ENCODE data around the gene TMEM213. TPM values are rescaled to one million over a fixed set of nuclear protein-coding genes. Genes with fewer than 3 reads are reported as not detected.

Gene TMEM213
- polyA plus RNA-seq, 1 donor from 2014 or later, result not detected

GRCh38 chr7:138842111-138842510 is 44.3 kb downstream of the TMEM213 start:
- Histone ChIP-seq H3K4me3 (ENCODE audit: low read length) (no peak overlapping the region), H3K9ac (ENCODE audit: low read length) (no peak overlapping the region), H3K27ac (ENCODE audit: low read length) (no peak overlapping the region), H3K4me2 (ENCODE audit: low read length) (no peak overlapping the region), H4K20me1 (ENCODE audit: insufficient read depth) (no peaks in the 10 kb centered on the region), H3K9me3 (ENCODE audit: low read length) (no peaks in the 10 kb centered on the region), H3F3A (ENCODE audit: insufficient read depth, low read length, poor library complexity, severe bottlenecking) (no peaks in the 10 kb centered on the region), H3K79me2 (replicated peaks; ENCODE audit: insufficient read depth, low read length) (no peaks in the 10 kb centered on the region), H3K9me2 (ENCODE audit: insufficient read depth, low read length) (no peaks in the 10 kb centered on the region), H3K27me3 (ENCODE audit: insufficient read depth, low read depth, low read length) (no peaks in the 10 kb centered on the region), H3K36me3 (ENCODE audit: insufficient read depth, low read length) (peaks cover 5% of the 10 kb centered on the region), H2AFZ (ENCODE audit: low read depth, low read length) (no peak overlapping the region)
- TF ChIP-seq CTCF (IDR thresholded peaks at IDR 0.05; ENCODE audit: poor library complexity, severe bottlenecking), result no peak
- no peak for TF ChIP-seq EZH2 (IDR thresholded peaks at IDR 0.05; ENCODE audit: borderline replicate concordance, insufficient read depth, low read length, poor library complexity, severe bottlenecking)
- no peak for TF ChIP-seq SMC3 (conservative IDR thresholded peaks at IDR 0.05; ENCODE audit: poor library complexity)
- TF ChIP-seq RAD21 (conservative IDR thresholded peaks at IDR 0.05), result no peak
- TF ChIP-seq POLR2AphosphoS5 (IDR thresholded peaks at IDR 0.05), result no peak
- no peak for TF ChIP-seq MXI1 (conservative IDR thresholded peaks at IDR 0.05; ENCODE audit: poor library complexity, severe bottlenecking)

DNA sequence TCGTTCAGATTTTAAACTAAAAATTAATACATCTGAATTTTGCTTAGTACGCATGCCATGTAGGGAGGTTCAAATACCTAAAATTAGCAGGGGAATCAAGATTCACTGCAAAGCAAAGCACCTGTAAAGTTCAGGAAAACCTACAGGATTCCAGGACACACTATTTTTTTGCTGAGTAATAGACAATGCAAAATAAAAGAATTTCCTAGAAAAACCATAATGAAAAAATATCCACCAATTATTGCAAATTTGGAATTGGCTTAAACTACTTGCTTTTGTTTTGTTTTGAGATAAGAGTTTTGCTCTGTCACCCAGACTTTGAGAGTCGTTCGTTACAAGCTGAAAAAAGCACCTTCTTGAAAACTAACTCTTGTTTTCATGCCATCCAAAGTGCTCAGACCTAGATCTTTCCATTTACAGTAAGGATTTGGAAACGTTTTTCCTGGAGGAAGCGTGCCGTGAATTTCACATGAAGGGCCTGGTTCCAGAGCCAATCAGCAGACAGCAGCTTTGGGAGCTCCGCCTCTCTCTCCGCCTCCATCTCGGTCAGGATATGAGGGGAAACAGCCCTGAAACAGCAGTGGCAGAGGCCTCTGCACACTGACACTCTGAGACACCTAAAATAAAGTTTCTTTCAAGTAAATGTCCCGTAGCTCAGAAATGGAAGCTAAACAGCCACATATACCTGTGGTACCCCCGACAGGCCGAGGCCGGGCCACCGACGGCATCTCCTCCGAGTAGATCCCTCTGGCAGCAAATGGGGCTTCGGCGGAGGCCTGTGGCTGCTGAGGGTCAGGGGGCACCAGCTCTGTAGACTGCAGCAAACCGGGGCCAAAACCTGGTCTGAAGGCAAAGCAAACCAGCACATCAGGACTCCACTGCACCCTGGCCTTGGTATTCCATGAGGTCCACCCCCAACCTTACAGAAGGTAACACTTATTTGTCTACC is 46.1 kb downstream of the TMEM213 start:
- Histone ChIP-seq H3K9ac (ENCODE audit: low read length) (no peak overlapping the region), H3K4me2 (ENCODE audit: low read length) (no peak overlapping the region), H3K9me3 (ENCODE audit: low read length) (no peaks in the 10 kb centered on the region), H3K4me3 (ENCODE audit: low read length) (no peak overlapping the region), H3K27me3 (ENCODE audit: insufficient read depth, low read depth, low read length) (no peaks in the 10 kb centered on the region), H3K9me2 (ENCODE audit: insufficient read depth, low read length) (no peaks in the 10 kb centered on the region), H3K79me2 (replicated peaks; ENCODE audit: insufficient read depth, low read length) (no peaks in the 10 kb centered on the region), H3F3A (ENCODE audit: insufficient read depth, low read length, poor library complexity, severe bottlenecking) (no peaks in the 10 kb centered on the region), H3K27ac (ENCODE audit: low read length) (no peak overlapping the region), H2AFZ (ENCODE audit: low read depth, low read length) (no peak overlapping the region), H3K36me3 (ENCODE audit: insufficient read depth, low read length) (peaks cover 5% of the 10 kb centered on the region), H4K20me1 (ENCODE audit: insufficient read depth) (no peaks in the 10 kb centered on the region)
- no peak for TF ChIP-seq MXI1 (conservative IDR thresholded peaks at IDR 0.05; ENCODE audit: poor library complexity, severe bottlenecking)
- TF ChIP-seq EP300 (conservative IDR thresholded peaks at IDR 0.05; ENCODE audit: poor library complexity, severe bottlenecking), result no peak
- TF ChIP-seq POLR2AphosphoS5 (IDR thresholded peaks at IDR 0.05), result no peak
- no peak for TF ChIP-seq RAD21 (conservative IDR thresholded peaks at IDR 0.05)
- no peak for TF ChIP-seq CTCF (IDR thresholded peaks at IDR 0.05; ENCODE audit: poor library complexity, severe bottlenecking)
- TF ChIP-seq SMC3 (conservative IDR thresholded peaks at IDR 0.05; ENCODE audit: poor library complexity), result no peak
- TF ChIP-seq REST (IDR thresholded peaks at IDR 0.05; ENCODE audit: borderline replicate concordance), result no peak
- no peak for TF ChIP-seq EZH2 (IDR thresholded peaks at IDR 0.05; ENCODE audit: borderline replicate concordance, insufficient read depth, low read length, poor library complexity, severe bottlenecking)
- no peak for TF ChIP-seq TAF1 (IDR thresholded peaks at IDR 0.05; ENCODE audit: low read depth)
